ENCODE results near the gene ARHGAP12. TPM values are rescaled to one million over a fixed set of nuclear protein-coding genes. Genes with fewer than 3 reads are reported as not detected.
A peak's percentile ranks its signal among the peaks of the same experiment; 100 is the strongest.
"Not testable (repeated sequence)": the region's sequence is repeated elsewhere in the genome, so short reads cannot be mapped to it uniquely, and the experiment has no call there.

ARHGAP12 gene
- polyA plus RNA-seq, 1 donor = 47.2 TPM

- no peak overlapping the region for H3K27ac ChIP-seq (ENCODE audit: low read length)
- no peak for DNase-seq
Observed at GRCh38 chr10:31773749-31774298, 154.8 kb downstream of the ARHGAP12 start.

GRCh38 chr10:31771331-31771831 is 157.2 kb downstream of the ARHGAP12 start:
- H3K4me1 ChIP-seq (ENCODE audit: control insufficient read depth, insufficient read depth, low read length) = peaks cover 2% of the 10 kb centered on the region
- H3K9me3 ChIP-seq (ENCODE audit: control insufficient read depth, low read depth, low read length) = peaks cover 1% of the 10 kb centered on the region
- no peaks in the 10 kb centered on the region for H3K36me3 ChIP-seq (ENCODE audit: control insufficient read depth, insufficient read depth, low read length)
- DNase-seq = no peak
- H3K27ac ChIP-seq (ENCODE audit: low read length) = no peak overlapping the region
- WGBS (ENCODE audit: insufficient coverage, low lambda C conversion rate) = no CpG with 5 or more reads among the region's 9 CpGs
- H3K4me3 ChIP-seq (ENCODE audit: low read length) = no peak overlapping the region
- no peaks in the 10 kb centered on the region for H3K27me3 ChIP-seq (ENCODE audit: control insufficient read depth, insufficient read depth, low read length)

More at GRCh38 chr10:31773749-31774298, 154.8 kb downstream of the ARHGAP12 start:
- no peak overlapping the region for H3K4me3 ChIP-seq (ENCODE audit: low read length)
- no peaks in the 10 kb centered on the region for H3K36me3 ChIP-seq (ENCODE audit: control insufficient read depth, insufficient read depth, low read length)
- H3K9me3 ChIP-seq (ENCODE audit: control insufficient read depth, low read depth, low read length) = peaks cover 4% of the 10 kb centered on the region
- 100% methylated on average over 2 of the region's 15 CpGs for WGBS (ENCODE audit: insufficient coverage, low lambda C conversion rate)
- H3K27me3 ChIP-seq (ENCODE audit: control insufficient read depth, insufficient read depth, low read length) = no peaks in the 10 kb centered on the region
- peaks cover 2% of the 10 kb centered on the region for H3K4me1 ChIP-seq (ENCODE audit: control insufficient read depth, insufficient read depth, low read length)

GRCh38 chr10:31770307-31770902 is 158.2 kb downstream of the ARHGAP12 start:
- DNase-seq = peak in 1 of 2 donors; percentile 22
- Histone ChIP-seq H3K4me3 (ENCODE audit: low read length) (no peak overlapping the region), H3K9me3 (ENCODE audit: control insufficient read depth, low read depth, low read length) (no peaks in the 10 kb centered on the region), H3K27ac (ENCODE audit: low read length) (no peak overlapping the region), H3K4me1 (ENCODE audit: control insufficient read depth, insufficient read depth, low read length) (peaks cover 2% of the 10 kb centered on the region), H3K36me3 (ENCODE audit: control insufficient read depth, insufficient read depth, low read length) (no peaks in the 10 kb centered on the region), H3K27me3 (ENCODE audit: control insufficient read depth, insufficient read depth, low read length) (no peaks in the 10 kb centered on the region)
- 87% methylated on average over 3 of the region's 8 CpGs for WGBS (ENCODE audit: insufficient coverage, low lambda C conversion rate)

GRCh38 chr10:31769564-31769963 is 159.1 kb downstream of the ARHGAP12 start:
- no peak for DNase-seq
- no peak overlapping the region for H3K27ac ChIP-seq (ENCODE audit: low read length)

GRCh38 chr10:31768935-31769334 is 159.7 kb downstream of the ARHGAP12 start:
- not testable (repeated sequence) for H3K27ac ChIP-seq (ENCODE audit: low read length); H3K4me3 ChIP-seq (ENCODE audit: low read length); H3K4me1 ChIP-seq (ENCODE audit: control insufficient read depth, insufficient read depth, low read length); H3K9me3 ChIP-seq (ENCODE audit: control insufficient read depth, low read depth, low read length); H3K27me3 ChIP-seq (ENCODE audit: control insufficient read depth, insufficient read depth, low read length); DNase-seq; H3K36me3 ChIP-seq (ENCODE audit: control insufficient read depth, insufficient read depth, low read length)
- WGBS (ENCODE audit: insufficient coverage, low lambda C conversion rate) = no CpG with 5 or more reads among the region's 7 CpGs

More at GRCh38 chr10:31769564-31769963, 159.1 kb downstream of the ARHGAP12 start:
- Histone ChIP-seq H3K9me3 (ENCODE audit: control insufficient read depth, low read depth, low read length) (no peaks in the 10 kb centered on the region), H3K36me3 (ENCODE audit: control insufficient read depth, insufficient read depth, low read length) (no peaks in the 10 kb centered on the region), H3K4me1 (ENCODE audit: control insufficient read depth, insufficient read depth, low read length) (peaks cover 2% of the 10 kb centered on the region), H3K27me3 (ENCODE audit: control insufficient read depth, insufficient read depth, low read length) (no peaks in the 10 kb centered on the region), H3K4me3 (ENCODE audit: low read length) (no peak overlapping the region)
- WGBS (ENCODE audit: insufficient coverage, low lambda C conversion rate) = 65% methylated on average over 2 of the region's 4 CpGs

- Histone ChIP-seq H3K9me3 (ENCODE audit: control insufficient read depth, low read depth, low read length) (no peaks in the 10 kb centered on the region), H3K4me1 (ENCODE audit: control insufficient read depth, insufficient read depth, low read length) (no peaks in the 10 kb centered on the region), H3K36me3 (ENCODE audit: control insufficient read depth, insufficient read depth, low read length) (no peaks in the 10 kb centered on the region), H3K4me3 (ENCODE audit: low read length) (no peak overlapping the region), H3K27me3 (ENCODE audit: control insufficient read depth, insufficient read depth, low read length) (no peaks in the 10 kb centered on the region), H3K27ac (ENCODE audit: low read length) (no peak overlapping the region)
- no CpG with 5 or more reads among the region's 1 CpG for WGBS (ENCODE audit: insufficient coverage, low lambda C conversion rate)
- DNase-seq = no peak
Observed at GRCh38 chr10:31768467-31768866, 160.2 kb downstream of the ARHGAP12 start.

GRCh38 chr10:31765541-31765940 is 163.1 kb downstream of the ARHGAP12 start:
- Histone ChIP-seq H3K27me3 (ENCODE audit: control insufficient read depth, insufficient read depth, low read length) (no peaks in the 10 kb centered on the region), H3K4me3 (ENCODE audit: low read length) (no peak overlapping the region), H3K4me1 (ENCODE audit: control insufficient read depth, insufficient read depth, low read length) (peaks cover 17% of the 10 kb centered on the region), H3K36me3 (ENCODE audit: control insufficient read depth, insufficient read depth, low read length) (no peaks in the 10 kb centered on the region), H3K27ac (ENCODE audit: low read length) (no peak overlapping the region), H3K9me3 (ENCODE audit: control insufficient read depth, low read depth, low read length) (no peaks in the 10 kb centered on the region)
- DNase-seq = no peak
- no CpG with 5 or more reads among the region's 9 CpGs for WGBS (ENCODE audit: insufficient coverage, low lambda C conversion rate)

GRCh38 chr10:31762316-31762715 is 166.3 kb downstream of the ARHGAP12 start:
- H3K36me3 ChIP-seq (ENCODE audit: control insufficient read depth, insufficient read depth, low read length) = no peaks in the 10 kb centered on the region
- no peak overlapping the region for H3K4me3 ChIP-seq (ENCODE audit: low read length)
- WGBS (ENCODE audit: insufficient coverage, low lambda C conversion rate) = no CpG with 5 or more reads among the region's 4 CpGs
- H3K4me1 ChIP-seq (ENCODE audit: control insufficient read depth, insufficient read depth, low read length) = peaks cover 26% of the 10 kb centered on the region
- H3K9me3 ChIP-seq (ENCODE audit: control insufficient read depth, low read depth, low read length) = no peaks in the 10 kb centered on the region
- no peaks in the 10 kb centered on the region for H3K27me3 ChIP-seq (ENCODE audit: control insufficient read depth, insufficient read depth, low read length)
- DNase-seq = peak in 1 of 2 donors; percentile 66
- H3K27ac ChIP-seq (ENCODE audit: low read length) = peak overlapping the region; percentile 9

- H3K4me1 ChIP-seq (ENCODE audit: control insufficient read depth, insufficient read depth, low read length) = peaks cover 26% of the 10 kb centered on the region
- no peak overlapping the region for H3K4me3 ChIP-seq (ENCODE audit: low read length)
- H3K27me3 ChIP-seq (ENCODE audit: control insufficient read depth, insufficient read depth, low read length) = no peaks in the 10 kb centered on the region
- H3K36me3 ChIP-seq (ENCODE audit: control insufficient read depth, insufficient read depth, low read length) = no peaks in the 10 kb centered on the region
- no peaks in the 10 kb centered on the region for H3K9me3 ChIP-seq (ENCODE audit: control insufficient read depth, low read depth, low read length)
- DNase-seq = no peak
- H3K27ac ChIP-seq (ENCODE audit: low read length) = no peak overlapping the region
- no CpG with 5 or more reads among the region's 3 CpGs for WGBS (ENCODE audit: insufficient coverage, low lambda C conversion rate)
Observed at GRCh38 chr10:31761156-31761555, 167.5 kb downstream of the ARHGAP12 start.

- H3K27me3 ChIP-seq (ENCODE audit: control insufficient read depth, insufficient read depth, low read length) = no peaks in the 10 kb centered on the region
- peak in 1 of 2 donors; percentile 26 for DNase-seq
- H3K4me3 ChIP-seq (ENCODE audit: low read length) = peak overlapping the region; percentile 46
- H3K36me3 ChIP-seq (ENCODE audit: control insufficient read depth, insufficient read depth, low read length) = no peaks in the 10 kb centered on the region
- peaks cover 26% of the 10 kb centered on the region for H3K4me1 ChIP-seq (ENCODE audit: control insufficient read depth, insufficient read depth, low read length)
- WGBS (ENCODE audit: insufficient coverage, low lambda C conversion rate) = no CpG with 5 or more reads among the region's 8 CpGs
- H3K27ac ChIP-seq (ENCODE audit: low read length) = peak overlapping the region; percentile 85
- H3K9me3 ChIP-seq (ENCODE audit: control insufficient read depth, low read depth, low read length) = no peaks in the 10 kb centered on the region
Observed at GRCh38 chr10:31760674-31761081, 168.0 kb downstream of the ARHGAP12 start.
